NCI-H2196 (cell line): ENCODE data around the gene PGLYRP4.
"Not testable (repeated sequence)": the region's sequence is repeated elsewhere in the genome, so short reads cannot be mapped to it uniquely, and the experiment has no call there.

Experiments used
- DNase-seq: peaks from one replicate; lab custom pipeline; 2025; ENCODE audit not compliant: unreplicated experiment; lab: John Stamatoyannopoulos, UW

Gene PGLYRP4

DNA sequence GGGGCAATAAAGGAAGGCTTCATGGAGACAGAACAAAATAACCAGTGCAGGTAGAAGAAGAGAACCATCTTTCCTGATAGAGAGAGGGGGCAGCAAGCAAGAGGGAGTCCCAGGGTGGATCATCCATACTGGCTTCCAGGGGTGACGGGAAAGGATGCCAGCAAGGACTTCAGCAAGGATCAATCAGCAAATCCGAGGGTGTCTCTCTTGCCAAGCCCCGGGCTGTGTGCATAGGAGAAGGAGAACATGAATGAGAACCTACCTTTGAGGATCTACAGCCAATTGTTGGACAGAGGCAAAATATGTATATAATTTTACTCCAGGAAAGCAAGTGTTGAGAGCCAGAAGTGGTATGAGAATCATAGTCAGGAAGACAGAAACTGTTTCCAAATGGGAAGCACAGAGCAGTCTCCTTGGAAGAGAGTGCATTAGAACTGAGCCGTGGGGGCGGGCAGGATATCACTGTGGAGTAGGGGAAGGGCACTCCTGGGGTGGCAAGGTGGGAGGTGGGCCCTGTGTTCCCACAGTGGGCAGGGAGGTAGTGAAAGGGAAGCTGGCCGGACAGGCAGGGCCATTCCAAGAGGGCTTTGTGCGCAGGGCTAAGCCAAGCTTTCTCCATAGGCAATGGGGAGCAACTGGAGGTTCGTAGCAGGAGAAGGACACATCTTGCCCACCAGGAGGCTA is 7.9 kb upstream of the PGLYRP4 start:
- no peak for DNase-seq

DNA sequence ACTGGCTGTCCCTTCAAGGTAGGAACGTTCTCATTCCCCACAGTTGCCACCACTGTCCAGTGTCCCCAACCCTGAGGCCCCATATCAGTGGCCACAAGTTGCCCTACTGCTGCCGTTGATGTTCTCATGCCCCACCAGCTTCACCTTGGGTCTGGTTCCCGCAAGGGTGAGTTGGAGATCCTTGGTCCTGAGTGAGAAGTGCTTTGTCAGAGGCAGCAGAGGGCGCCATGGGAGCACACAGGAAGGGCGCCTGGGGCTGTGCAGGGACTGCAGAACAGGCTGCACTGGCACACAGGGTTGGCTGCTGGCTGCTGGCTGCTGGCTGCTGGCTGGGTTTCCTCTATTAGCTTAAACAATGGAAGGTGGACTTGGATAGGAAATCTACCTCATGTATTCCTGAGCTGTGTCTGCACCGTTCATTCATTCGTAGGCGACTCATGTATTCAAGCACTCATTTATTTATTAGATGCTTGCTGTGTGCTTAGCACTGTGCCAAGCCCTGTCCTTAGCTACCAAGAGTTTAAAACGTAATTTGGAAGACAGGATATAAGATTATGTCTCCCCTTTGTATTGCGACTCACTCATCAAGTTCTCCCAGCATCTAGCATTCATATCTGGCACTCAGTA is 6.9 kb upstream of the PGLYRP4 start:
- peak; percentile 65 for DNase-seq

DNA sequence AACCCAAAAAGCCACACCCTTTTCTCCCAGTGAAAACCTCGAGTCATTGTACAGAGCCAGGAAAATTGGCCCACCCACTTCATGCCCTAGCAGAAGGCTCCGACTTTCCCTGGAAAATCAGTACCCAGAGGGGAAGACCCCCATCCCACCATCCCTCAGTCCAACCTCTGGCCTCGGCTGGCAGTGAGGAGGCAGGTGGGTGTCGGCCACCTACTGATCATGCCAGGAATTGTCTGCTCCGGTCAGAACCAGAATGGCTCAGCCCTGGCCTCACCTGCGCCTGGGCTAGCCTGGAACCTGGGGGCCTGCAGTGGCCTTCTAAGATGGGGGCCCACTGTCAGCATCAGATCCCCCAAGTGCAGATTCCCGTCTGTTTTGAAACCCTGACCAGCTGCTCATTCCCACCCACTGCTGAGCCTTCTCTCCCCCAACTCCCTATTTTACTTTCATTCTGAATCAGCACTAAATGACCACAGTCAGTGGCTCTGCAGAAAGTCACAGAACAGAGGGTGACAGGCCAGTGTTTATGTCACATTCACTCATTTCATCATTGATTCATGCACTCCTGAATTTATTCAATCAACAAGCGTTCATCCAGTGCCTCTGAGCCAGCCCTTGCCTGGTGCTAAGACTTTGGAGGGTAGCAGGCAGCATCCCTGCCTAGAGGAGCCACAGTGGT is 6.0 kb upstream of the PGLYRP4 start:
- DNase-seq: no peak

- peak; percentile 41 for DNase-seq
Measured at GRCh38 chr1:153353226-153353947, 4.7 kb upstream of the PGLYRP4 start.

DNA sequence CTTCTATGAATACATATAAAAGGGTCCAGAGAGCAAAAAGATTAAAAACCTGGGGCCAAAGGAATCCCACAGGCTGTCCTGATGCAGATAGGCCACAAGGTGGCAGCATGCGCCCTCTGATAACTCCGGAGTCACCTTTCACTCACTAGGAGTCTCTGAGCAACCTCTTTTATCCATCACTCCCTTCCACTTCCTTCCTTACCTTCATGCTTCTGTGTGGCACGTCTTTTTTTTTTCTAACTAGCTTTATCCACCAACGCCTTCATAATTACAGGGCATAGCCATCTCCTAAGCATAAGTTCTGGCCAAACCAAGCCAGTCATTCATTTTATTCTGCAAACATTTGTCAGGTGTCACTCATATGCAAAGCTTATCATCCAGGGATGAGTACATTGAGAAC is 3.9 kb upstream of the PGLYRP4 start:
- DNase-seq: peak; percentile 74

DNA sequence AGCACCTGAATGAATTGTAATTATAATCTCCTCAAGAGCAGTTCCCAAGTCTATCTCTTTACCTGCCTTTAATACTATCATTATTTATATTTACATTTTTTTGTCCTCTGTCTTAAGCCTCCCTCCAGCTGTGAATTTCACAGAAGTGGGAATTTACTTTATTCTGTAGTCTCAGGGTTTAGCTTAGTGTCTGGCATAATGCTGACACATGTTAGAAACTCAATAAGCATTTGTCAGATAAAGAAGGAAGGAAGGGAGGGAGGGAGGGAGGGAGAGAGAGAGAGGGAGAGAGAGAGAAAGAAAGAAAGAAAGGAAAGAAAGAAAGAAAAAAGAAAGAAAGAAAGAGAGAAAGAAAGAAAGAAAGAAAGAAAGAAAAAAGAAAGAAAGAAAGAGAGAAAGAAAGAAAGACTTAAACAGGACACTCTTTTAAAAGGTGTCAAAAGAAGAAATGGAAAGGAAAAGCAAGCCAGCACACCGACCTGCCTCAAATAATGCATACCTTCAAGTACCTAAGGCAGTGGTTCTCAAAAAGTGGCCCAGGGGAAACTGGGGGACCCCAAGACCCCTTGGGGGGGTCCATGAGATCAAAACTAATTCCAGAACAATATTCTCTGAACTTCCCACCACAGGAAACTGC is 1.8 kb upstream of the PGLYRP4 start:
- no peak for DNase-seq

DNA sequence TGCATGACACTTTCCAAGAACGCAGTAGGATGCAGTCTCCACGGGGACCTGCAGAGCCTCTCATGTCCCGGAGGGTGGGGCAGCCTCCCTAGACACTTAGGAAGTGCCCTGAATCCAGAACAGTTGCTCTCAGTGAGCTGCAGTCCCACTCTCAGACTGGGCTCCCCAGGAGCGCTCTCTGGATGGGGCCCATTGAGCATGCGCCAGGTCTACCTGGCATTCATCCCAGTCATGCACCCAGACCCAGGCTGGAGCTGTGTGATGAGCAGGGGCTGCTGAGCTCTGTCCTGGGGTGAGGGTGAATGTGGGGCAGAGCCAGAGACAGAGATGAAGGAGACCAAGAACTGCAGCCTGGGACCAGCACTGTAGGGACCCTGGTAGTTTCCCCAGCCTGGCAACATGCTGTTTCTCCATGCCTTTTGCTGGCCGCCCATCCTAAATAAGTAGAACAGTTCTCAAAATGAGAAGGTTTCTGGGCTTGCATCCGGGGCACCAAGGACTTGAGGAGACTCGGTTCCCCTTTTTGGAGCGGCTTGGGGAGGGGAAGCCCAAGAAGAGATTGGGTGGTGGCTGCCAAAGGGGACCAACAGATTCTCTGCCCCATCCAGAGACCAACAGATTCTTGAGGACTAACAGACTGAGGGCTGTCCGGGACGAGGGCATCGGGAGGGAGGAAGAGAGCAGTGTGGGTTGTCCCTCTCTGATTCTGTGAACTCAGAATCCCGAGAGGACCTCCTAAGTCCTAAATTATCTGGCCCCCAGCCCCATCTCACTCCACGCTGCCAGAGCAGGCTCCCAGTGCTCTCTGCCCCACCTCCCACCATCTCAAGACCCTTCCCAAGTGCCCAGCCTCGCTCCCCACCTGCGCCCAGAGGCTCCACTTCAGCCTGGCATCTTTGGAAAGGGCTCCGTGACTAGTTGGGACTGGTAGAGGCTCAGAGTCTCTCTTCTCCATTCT is 1.0 kb upstream of the PGLYRP4 start:
- no peak for DNase-seq

GRCh38 chr1:153347856-153348255 is 785 bp downstream of the PGLYRP4 start:
- DNase-seq: no peak

- DNase-seq: not testable (repeated sequence)
Measured at GRCh38 chr1:153347049-153347448, 1.6 kb downstream of the PGLYRP4 start.

DNA sequence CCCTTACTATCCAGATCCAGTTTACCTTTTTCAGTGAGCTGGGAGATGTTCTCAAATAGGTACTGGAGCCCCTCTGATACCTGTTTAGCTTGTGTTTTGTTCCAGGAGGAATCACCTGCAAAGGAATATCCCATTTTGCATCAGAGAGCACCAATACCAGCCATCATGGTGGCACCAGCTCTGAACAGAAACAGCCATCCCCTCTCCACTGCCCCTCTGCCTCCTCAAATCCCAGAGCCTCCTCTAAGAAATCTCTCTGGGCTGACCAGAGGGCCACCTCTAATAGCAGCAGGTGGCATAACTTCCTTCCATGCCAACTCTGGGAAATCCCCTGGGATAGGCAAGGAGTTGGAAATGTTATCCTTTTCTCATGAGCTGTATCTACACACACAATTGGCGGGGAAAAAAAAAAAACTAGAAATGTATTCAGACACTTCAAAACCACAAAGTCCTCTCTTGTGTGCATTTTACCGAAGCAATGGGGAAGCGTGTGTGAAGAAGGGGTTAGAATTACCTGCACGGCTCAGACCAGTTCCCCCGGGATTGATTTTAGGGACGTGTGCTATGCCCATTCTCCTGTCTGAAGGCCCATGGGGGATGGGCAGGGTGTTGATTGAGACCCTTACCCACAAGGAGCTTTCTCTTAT is 2.4 kb downstream of the PGLYRP4 start:
- peak; percentile 81 for DNase-seq

DNA sequence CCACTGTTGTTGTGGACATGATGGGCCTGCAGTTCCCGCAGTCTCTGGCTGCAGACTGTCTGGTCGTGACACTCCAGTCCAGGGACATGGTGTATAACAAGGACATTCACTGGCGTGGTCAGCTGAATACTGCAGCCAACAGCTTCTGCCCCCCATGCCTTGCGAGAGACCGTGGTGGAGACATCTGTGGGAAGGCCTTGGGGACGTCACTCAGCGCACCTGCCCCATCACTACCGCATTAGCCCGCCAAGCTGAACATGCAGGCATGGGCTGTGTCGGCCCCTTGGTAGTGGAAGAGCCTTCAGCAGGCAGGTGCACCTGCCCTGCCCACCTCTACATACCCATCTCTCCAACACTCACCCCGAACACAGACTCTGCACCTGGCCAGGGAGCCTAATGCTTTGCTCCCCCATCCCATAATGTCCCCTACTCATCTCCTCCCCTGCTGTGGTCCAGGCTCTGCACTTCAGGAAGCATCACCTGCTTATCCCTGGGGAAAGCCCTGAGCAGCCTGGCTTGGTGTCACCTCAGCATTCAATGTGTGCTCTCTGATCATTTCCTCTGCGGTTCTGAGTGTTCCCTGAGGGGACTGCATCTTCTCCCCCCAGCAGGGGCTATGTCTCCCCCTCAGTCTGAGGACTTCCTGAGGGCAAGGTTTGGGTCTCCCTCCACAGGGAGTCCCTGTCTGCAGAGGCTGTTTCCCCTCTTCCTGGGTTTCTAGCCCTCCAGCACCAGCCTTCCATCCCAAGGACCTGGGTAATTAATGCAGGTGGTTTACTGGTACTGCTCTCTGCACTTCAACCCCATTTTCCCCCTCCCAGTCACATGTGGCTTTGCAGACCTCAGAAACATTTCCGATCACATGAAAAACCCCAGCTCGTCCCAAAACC is 3.2 kb downstream of the PGLYRP4 start:
- no peak for DNase-seq

- peak; percentile 51 for DNase-seq
Measured at GRCh38 chr1:153344718-153345025, 4.0 kb downstream of the PGLYRP4 start.

- DNase-seq: no peak
Measured at GRCh38 chr1:153343811-153344717, 4.6 kb downstream of the PGLYRP4 start.

DNA sequence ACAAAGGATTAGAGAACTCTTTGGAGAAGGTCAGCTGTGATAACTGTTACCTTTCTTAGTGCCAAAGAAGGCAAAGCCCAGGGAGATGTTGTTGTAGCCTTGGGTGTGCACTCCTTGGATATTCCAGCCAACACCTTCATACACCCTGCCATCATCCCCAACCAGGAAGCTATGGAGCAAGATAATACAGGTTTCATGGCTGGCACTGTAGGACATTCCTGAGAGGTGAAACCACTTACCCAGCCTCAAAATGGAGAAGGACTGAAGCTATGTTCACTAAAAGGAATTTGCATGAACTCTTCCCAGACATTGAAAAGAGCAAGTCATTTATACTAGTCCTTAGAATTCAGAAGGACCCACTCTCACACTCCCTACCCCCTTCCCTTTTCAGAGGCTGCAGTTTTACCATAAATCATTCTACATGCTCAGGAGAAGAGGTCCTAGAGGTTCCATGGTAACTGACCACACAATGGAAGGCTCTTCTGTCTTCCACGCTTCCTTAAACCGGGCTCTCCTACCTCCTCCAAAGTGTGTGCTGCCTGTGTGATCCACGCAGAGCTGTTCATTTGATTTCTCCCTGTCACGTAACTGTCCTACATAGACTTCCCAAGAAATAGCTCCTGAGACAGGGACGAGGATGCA is 5.5 kb downstream of the PGLYRP4 start:
- DNase-seq: no peak

DNA sequence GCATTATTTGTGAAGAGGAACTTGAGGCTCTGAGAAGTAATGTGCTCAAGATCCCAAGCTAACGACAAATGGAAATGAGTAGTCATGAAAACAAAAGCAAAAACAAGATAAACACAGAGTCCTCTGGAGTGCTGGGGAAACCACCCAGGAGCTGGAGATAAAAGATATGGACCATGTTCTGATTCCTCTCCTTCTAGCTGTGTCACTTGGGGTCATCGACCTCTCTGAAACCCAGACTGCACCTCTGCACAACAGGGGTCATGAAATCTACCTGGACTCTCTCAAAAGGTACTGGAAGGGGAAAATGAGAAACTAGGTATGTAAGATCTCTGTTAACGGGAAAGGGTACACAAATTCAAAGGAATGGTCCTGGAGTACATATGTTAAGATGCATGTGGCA is 6.5 kb downstream of the PGLYRP4 start:
- no peak for DNase-seq

DNA sequence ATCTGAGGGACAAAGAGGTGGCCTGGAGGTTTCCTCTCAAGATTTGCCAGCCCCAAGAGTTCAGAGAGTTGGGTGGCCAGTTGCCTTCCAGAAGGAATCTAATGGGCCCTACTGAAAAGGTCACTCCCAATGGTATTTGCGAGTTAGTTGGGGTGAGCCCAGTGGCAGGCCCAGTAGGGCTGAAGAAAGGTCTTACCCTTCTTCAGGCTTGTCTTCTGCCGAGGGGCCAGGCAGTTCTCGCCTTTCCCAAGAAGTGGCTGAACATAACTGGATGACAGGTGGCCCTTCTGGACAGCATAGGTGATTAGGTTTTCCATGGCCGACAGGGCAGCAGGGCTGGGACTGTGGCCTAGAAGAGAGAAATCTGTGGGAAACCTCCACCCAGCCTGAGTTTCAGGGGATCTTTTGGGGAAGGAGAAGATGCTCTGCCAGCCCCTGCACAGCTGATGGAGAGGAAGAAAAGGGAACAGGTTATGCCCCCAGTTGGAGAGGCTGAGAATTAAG is 7.2 kb downstream of the PGLYRP4 start:
- no peak for DNase-seq

DNA sequence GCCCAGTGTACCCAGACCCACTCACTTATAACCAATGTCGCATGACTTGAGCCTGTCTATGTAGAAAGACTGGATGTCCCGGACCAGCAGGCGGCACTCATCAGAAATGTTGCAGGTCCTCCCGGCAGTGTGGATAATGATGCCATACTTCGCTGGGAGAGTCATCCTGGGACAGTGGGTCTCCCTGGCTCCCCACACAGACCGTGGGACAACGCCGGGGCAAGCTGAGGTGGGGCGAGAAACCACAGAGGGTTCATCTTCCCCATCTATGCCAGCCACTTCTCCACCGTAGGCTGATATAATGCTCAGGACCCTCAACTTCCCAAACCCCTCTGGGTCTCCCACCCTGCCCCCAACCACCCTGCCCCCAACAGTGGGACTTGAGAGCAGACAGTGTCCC is 8.3 kb downstream of the PGLYRP4 start:
- DNase-seq: no peak
